Measurements from ENCODE around the gene YIF1A.
A peak's percentile ranks its signal among the peaks of the same experiment; 100 is the strongest.

Gene YIF1A

DNA sequence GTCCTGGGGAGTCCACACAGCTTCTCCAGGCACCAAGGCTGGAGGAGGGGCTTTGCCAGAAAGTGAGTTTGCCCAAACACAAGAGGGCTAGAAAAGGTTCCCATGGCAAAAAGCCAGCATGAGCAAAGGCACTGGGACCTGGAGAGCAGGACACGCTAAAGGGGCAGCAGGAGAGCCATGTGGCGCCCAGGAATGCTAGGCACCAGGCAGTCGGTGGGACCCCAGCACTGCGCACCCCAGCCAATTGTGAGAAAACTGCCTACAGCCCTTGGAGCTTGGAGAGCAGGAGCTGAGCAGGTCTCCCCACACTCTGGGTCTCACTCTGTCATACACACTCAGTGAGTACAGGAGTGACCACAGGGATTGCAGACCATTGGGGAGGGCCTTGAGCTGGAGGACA is 25.7 kb downstream of the YIF1A start:
- POLR2A ChIA-PET (ENCODE audit: low non-redundant PET) = no interaction called here

DNA sequence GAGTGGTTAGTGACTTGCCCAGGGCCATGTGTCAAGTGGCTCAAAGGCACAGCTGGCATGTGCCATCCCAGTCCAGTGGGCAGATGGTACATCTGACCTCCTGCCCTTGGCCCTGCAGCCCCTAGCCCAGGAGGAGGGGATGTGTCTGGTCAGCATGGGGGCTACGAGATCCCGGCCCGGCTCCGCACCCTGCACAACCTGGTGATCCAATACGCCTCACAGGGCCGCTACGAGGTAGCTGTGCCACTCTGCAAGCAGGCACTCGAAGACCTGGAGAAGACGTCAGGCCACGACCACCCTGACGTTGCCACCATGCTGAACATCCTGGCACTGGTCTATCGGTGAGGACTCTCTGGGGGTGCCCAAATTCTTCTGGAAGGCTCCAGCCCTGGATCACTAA is 26.2 kb downstream of the YIF1A start:
- CTCF ChIA-PET = no interaction called here
- DNase-seq (ENCODE audit: low spot score) = no peak
- POLR2A ChIA-PET (ENCODE audit: low non-redundant PET) = no interaction called here
- H3K27ac ChIP-seq = peak overlapping the region; percentile 11; the same call in 1 of the 2 replicates
- TF ChIP-seq, protein P1, sequence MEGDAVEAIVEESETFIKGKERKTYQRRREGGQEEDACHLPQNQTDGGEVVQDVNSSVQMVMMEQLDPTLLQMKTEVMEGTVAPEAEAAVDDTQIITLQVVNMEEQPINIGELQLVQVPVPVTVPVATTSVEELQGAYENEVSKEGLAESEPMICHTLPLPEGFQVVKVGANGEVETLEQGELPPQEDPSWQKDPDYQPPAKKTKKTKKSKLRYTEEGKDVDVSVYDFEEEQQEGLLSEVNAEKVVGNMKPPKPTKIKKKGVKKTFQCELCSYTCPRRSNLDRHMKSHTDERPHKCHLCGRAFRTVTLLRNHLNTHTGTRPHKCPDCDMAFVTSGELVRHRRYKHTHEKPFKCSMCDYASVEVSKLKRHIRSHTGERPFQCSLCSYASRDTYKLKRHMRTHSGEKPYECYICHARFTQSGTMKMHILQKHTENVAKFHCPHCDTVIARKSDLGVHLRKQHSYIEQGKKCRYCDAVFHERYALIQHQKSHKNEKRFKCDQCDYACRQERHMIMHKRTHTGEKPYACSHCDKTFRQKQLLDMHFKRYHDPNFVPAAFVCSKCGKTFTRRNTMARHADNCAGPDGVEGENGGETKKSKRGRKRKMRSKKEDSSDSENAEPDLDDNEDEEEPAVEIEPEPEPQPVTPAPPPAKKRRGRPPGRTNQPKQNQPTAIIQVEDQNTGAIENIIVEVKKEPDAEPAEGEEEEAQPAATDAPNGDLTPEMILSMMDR (conservative IDR thresholded peaks at IDR 0.05; ENCODE audit: low read depth) = no peak

More for the DNA sequence above, 25.7 kb downstream of the YIF1A start:
- H3K27ac ChIP-seq = peak overlapping the region; percentile 11; the same call in 1 of the 2 replicates
- DNase-seq (ENCODE audit: low spot score) = no peak
- CTCF ChIA-PET = interaction anchor here (1.0 kb wide), 1 partner anchor 123 kb away, joined by 3 read pairs; no protein-coding TSS in a partner anchor
- TF ChIP-seq, protein P1 (conservative IDR thresholded peaks at IDR 0.05; ENCODE audit: low read depth) = no peak

DNA sequence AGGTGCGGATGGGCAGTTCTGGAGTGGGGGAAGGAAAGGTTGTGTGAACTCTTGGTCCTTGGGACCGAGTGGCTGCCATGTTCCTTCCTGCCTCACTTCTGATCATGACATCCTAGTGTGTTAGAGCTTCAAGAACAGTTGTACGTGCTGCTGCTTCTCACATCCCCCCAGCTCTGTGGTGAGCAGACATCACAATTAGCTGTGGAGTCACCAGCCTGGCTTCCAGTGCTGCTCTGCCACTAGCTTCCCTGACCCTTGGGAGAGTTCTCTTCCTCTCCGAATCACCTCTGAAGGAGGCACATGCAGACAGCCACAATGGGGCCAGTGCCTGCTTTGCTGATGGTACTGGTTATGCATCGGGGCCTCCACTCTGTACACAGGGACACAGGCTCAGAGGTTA is 26.8 kb downstream of the YIF1A start:
- POLR2A ChIA-PET (ENCODE audit: low non-redundant PET) = no interaction called here
- no peak for DNase-seq (ENCODE audit: low spot score)
- TF ChIP-seq, protein P1 (conservative IDR thresholded peaks at IDR 0.05; ENCODE audit: low read depth) = no peak
- CTCF ChIA-PET = interaction anchor here (0.5 kb wide), 1 partner anchor 1111 kb away, joined by 3 read pairs; no protein-coding TSS in a partner anchor
- no peak overlapping the region; the same call in 1 of the 2 replicates for H3K27ac ChIP-seq

DNA sequence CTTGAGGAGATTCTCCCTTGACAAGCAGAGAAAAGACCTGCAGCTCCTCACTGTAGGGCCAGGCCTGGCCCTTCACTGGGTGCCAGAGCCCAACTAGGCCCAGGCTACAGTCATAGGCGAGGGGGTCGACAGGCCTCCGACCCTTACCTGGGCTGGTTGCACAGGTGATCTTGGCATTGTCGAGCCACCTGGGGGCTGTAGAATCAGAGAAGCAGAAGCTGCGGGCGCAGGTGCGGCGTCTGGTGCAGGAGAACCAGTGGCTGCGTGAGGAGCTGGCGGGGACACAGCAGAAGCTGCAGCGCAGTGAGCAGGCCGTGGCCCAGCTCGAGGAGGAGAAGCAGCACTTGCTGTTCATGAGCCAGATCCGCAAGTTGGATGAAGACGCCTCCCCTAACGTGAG is 27.4 kb downstream of the YIF1A start:
- CTCF ChIA-PET = no interaction called here
- POLR2A ChIA-PET (ENCODE audit: low non-redundant PET) = no interaction called here
- TF ChIP-seq, protein P1 (conservative IDR thresholded peaks at IDR 0.05; ENCODE audit: low read depth) = no peak

DNA sequence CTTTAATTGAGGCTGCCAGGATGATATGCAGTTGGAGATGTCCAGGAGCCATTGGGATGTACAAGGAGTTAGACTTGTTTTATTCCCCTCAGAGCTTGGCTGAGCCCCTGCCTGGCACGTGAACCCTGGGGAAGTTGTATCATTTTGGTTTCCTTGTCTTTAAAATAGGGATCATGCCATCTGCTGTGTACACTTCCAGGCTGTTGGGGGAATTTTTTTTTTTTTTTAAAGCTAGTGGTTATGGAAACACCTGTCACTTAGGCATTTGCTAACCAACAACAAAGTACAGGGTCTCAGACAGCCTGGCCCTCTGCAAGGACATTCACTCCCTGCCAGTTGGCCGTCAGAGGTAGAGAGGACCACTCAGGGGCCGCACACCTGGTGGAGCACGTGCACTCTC is 29.0 kb downstream of the YIF1A start:
- ChIA-PET CTCF (interaction anchor here (0.6 to 0.7 kb wide), 2 partner anchors 32 to 348 kb away, joined by 3 read pairs; partner anchors contain the start of gene TMEM151A), POLR2A (ENCODE audit: low non-redundant PET) (no interaction called here)
- DNase-seq (ENCODE audit: low spot score) = no peak
- no peak overlapping the region for H3K27ac ChIP-seq
- TF ChIP-seq, protein P1 (conservative IDR thresholded peaks at IDR 0.05; ENCODE audit: low read depth) = no peak

More for the DNA sequence above, 27.4 kb downstream of the YIF1A start:
- no peak overlapping the region for H3K27ac ChIP-seq
- no peak for DNase-seq (ENCODE audit: low spot score)

DNA sequence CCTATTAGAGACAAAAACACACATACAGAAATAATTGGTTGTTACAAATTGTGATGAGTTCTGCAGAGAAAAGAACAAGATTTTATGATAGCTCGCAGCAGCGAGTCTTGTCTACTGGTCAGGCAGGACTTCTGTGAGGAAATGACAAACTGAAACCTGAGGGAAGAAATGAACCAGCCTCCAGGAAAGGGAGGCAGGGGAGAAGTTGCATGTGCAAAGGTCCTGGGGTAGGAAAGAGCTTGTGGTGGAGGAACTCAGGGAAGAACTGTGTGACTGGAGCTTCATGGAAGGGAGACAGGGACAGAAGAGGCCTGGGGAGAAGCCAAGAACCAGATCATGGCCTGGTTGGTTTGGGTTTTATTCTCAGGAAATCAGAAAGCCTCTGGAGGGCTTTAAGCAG is 29.7 kb downstream of the YIF1A start:
- no peak overlapping the region for H3K27ac ChIP-seq
- DNase-seq (ENCODE audit: low spot score) = no peak
- ChIA-PET POLR2A (ENCODE audit: low non-redundant PET) (no interaction called here), CTCF (interaction anchor here (0.5 to 1.4 kb wide), 5 partner anchors 17 to 163 kb away, joined by 3 to 4 read pairs (median 3); partner anchors contain the start of gene TMEM151A)
- TF ChIP-seq, protein P1 (conservative IDR thresholded peaks at IDR 0.05; ENCODE audit: low read depth) = no peak

Data from RWPE1 (cell line).